NCI-H748 treated with DMSO at 0.1 percent for 48 hours (cell line): ENCODE results near the gene NPTX2.

Experiments
- DNase-seq: peaks from one replicate; lab custom pipeline; 2025; lab: John Stamatoyannopoulos, UW

NPTX2 gene

GRCh38 chr7:98654524-98655272, 37.6 kb downstream of the NPTX2 start:
- DNase-seq, result no peak

DNA sequence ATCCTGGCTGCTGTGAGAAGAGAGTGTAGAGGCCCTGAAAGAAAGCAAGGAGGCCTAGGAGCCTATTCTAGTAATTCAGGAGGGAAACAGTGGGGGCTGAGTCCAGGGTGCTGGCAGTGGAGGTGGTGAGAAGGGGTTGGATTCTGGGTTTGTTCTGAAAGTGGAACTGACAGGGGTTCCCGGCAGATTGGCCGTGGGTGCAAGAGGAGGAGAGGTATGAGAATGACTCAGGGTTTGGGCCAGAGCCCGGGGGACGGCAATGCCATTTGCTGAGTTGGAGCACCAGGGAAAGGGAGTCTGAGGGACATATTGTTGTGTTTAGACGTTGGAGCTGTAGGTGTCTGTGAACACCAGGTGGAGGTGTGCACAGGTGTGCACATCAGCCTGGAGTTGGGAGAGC, 38.5 kb downstream of the NPTX2 start:
- no peak for DNase-seq

GRCh38 chr7:98656899-98657298, 39.8 kb downstream of the NPTX2 start:
- no peak for DNase-seq

GRCh38 chr7:98657736-98658135, 40.7 kb downstream of the NPTX2 start:
- no peak for DNase-seq

GRCh38 chr7:98659756-98660155, 42.7 kb downstream of the NPTX2 start:
- DNase-seq, result no peak

DNA sequence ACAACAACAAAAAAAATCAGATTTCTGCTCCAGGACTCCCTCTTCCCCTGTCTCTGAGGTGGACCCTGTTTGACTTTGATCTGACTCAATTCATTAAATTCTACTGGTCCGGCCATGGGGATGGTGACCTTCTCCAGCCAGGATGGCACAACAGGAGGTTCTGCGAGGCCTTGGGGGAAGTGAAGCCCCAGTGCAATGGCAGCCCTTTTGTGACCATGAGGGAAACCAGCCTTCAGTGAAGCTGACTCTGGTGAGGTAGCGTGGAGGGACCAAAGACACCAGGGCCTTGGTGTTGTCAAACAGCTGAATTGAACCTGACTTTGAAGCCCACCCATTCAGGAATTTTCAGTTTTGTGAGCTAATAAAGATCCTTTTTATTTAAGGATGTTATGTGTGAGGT, 44.5 kb downstream of the NPTX2 start:
- DNase-seq, result no peak

GRCh38 chr7:98662289-98662688, 45.2 kb downstream of the NPTX2 start:
- DNase-seq, result no peak

DNA sequence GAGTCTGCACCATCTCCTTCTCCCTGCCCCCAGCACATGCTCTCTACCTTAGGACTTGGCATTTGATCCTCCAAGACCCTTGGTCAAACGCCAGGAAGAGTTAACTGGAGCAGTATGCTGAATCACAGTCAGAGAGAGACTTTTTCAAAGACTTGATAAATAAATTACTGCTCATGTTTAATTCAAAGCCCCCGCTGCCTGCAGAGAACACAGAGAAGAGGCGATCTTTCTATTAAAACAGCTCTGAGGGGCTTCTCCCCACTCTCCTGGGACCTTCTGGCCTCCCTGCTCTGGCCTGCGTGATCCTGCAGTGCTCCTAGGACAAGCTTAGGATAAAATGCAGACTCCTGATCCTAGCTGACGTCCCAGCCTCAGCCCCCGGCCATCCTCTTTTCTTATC, 47.8 kb downstream of the NPTX2 start:
- DNase-seq, result no peak

GRCh38 chr7:98668255-98668654, 51.2 kb downstream of the NPTX2 start:
- no peak for DNase-seq

DNA sequence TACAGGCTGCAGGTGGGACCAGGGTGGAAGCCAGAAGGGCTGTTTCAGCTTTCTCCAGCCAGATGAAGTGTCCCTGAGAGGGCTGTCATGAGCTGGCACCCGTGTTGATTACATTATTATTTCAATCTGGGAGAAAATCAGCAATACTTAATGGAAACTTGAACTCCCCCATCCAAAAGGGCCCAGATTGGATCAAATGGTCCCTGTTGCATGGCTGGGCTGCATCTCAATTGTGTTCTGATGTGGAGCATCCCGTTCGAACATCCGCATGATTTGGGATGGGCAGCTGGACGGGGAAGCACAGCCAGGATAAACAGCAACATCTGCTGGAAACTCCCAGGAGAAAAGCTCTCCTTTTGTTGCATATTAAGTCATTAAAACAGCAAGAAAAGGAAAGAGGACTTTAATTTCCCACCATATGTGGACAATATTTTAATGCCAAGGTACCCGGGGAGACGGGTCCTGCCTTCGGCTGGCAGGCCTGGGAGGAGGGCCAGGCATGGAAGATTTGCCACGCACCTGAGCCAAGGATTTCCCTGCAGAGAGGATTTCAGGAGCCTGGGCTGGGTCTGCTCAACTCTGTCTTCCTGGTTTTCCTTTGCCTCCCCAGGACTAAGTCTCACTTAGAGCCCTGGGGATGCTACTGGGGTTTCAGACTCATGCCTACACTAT, 52.4 kb downstream of the NPTX2 start:
- no peak for DNase-seq

- no peak for DNase-seq
Measured at GRCh38 chr7:98670186-98670585, 53.1 kb downstream of the NPTX2 start.

DNA sequence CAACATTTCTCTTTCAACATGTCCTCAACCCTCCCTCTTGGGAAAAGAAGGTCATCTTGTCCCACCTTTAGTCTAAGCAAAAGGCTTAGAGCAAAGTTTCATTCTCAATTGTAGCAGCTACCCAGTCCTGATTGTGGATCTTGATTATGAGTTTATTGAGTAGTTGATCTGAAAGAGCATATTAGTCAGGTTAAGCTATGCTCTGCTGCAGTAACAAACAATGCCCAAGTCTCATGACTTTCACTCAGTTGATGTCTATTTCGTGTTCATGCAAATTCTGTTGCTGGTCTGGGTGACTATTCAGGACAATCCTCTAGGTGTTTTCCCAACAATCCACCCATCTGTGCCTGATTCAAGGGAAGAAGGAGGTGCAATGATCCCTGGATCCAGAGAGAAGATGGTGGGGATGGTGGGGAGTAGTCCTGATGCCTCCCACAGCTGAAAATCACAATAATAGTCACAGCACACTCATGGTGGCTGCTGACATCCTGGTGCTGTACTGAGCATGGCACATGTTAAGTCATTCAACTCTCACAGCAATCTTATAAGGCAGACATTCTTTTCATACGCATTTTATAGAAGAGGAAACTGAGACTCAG, 54.7 kb downstream of the NPTX2 start:
- no peak for DNase-seq

- no peak for DNase-seq
Measured at GRCh38 chr7:98674461-98674860, 57.4 kb downstream of the NPTX2 start.

- DNase-seq, result no peak
Measured at GRCh38 chr7:98674881-98675280, 57.8 kb downstream of the NPTX2 start.

GRCh38 chr7:98678215-98678614, 61.1 kb downstream of the NPTX2 start:
- no peak for DNase-seq
